Fibroblast of lung (primary cell): Measurements from ENCODE around the gene DLG2. TPM values are rescaled to one million over a fixed set of nuclear protein-coding genes. Genes with fewer than 3 reads are reported as not detected.
A peak's percentile ranks its signal among the peaks of the same experiment; 100 is the strongest.

ENCODE experiments used
- DNase-seq, 2 donors: peaks; one replicate each; pipeline versions ENCODE4 v3.0.0 to v3.0.0-alpha.2; 2010; ENCODE audit warnings: low read depth in 2 of 2
- H2AFZ ChIP-seq: 2 replicates; pipeline ENCODE4 v1.5.1; 2012; ENCODE audit warnings: low read length, control low read depth, inconsistent platforms
- H3K27ac ChIP-seq: 2 replicates; pipeline ENCODE4 v1.5.1; 2011; ENCODE audit warnings: low read length, control low read depth; ENCODE audit not compliant: insufficient read depth
- H3K27me3 ChIP-seq: 2 replicates; pipeline ENCODE4 v1.5.1; 2011; ENCODE audit warnings: mild to moderate bottlenecking, low read length; ENCODE audit not compliant: control insufficient read depth, insufficient read depth
- H3K36me3 ChIP-seq: 2 replicates; pipeline ENCODE4 v1.5.1; 2011; ENCODE audit warnings: low read length; ENCODE audit not compliant: control insufficient read depth, insufficient read depth
- H3K4me1 ChIP-seq: 2 replicates; pipeline ENCODE4 v1.5.1; 2011; ENCODE audit warnings: low read length; ENCODE audit not compliant: control insufficient read depth, insufficient read depth; ENCODE audit errors: extremely low read depth
- H3K4me2 ChIP-seq: 2 replicates; pipeline ENCODE4 v1.5.1; 2011; ENCODE audit warnings: low read length, control low read depth; ENCODE audit not compliant: insufficient read depth; ENCODE audit errors: extremely low read depth
- H3K4me3 ChIP-seq, 4 experiments: fragments of 200-600 bp in 1 of 4; sonication (generic) in 1 of 4; replicated peaks in 1 of 4; 2 replicates each; pipeline ENCODE4 v1.5.1; 2011 to 2016; ENCODE audit warnings: low read length in 4 of 4, low read depth in 3 of 4, mild to moderate bottlenecking in 3 of 4, control low read depth in 2 of 4, inconsistent platforms in 1 of 4, mixed read lengths in 1 of 4; ENCODE audit not compliant: insufficient read depth in 1 of 4; ENCODE audit errors: control extremely low read depth in 1 of 4
- H3K79me2 ChIP-seq: 2 replicates; pipeline ENCODE4 v1.5.1; 2012; ENCODE audit warnings: mild to moderate bottlenecking, low read length, inconsistent platforms; ENCODE audit not compliant: control insufficient read depth, insufficient read depth
- H3K9ac ChIP-seq: 2 replicates; pipeline ENCODE4 v1.5.1; 2011; ENCODE audit warnings: mild to moderate bottlenecking, low read length, control low read depth; ENCODE audit not compliant: insufficient read depth
- H3K9me3 ChIP-seq: 2 replicates; pipeline ENCODE4 v1.5.1; 2012; ENCODE audit warnings: low read depth, low read length; ENCODE audit not compliant: control insufficient read depth, insufficient read depth
- H4K20me1 ChIP-seq: 2 replicates; pipeline ENCODE4 v1.5.1; 2011; ENCODE audit warnings: low read length; ENCODE audit not compliant: control insufficient read depth, insufficient read depth; ENCODE audit errors: extremely low read depth
- CTCF ChIP-seq, 2 donors: IDR thresholded peaks in 1 of 2; conservative IDR thresholded peaks in 1 of 2; 1 replicate in 1 of 2; 2 replicates in 1 of 2; pipeline ENCODE4 v1.5.1; 2011 to 2012; ENCODE audit warnings: low read length in 2 of 2, control low read depth in 1 of 2, inconsistent platforms in 1 of 2, low read depth in 1 of 2, mild to moderate bottlenecking in 1 of 2
- EZH2 ChIP-seq: IDR thresholded peaks from 2 replicates; pipeline ENCODE4 v1.5.1; 2012; ENCODE audit warnings: low read length, control low read depth, mild to moderate bottlenecking; ENCODE audit errors: missing control alignments
- polyA plus RNA-seq, 2 donors: library from polyadenylated mRNA; depleted of rRNA in 1 of 2; stranded (reverse) in 1 of 2; unstranded in 1 of 2; fragments of >200 nt; gene quantifications; 2 replicates each; pipeline ENCODE4 v1.2.1, GENCODE V29; 2011 to 2012; ENCODE audit warnings: missing spikeins in 1 of 2
- total RNA-seq: library from RNA; depleted of rRNA; stranded (reverse); fragments of >200 nt; gene quantifications from 2 replicates; pipeline ENCODE4 v1.2.1, GENCODE V29; 2014

DLG2 gene
- total and polyA plus RNA-seq, 2 donors (not counting 1 experiment from before 2014, with no cell fraction given): 0.77 to 2.3 TPM

DNA sequence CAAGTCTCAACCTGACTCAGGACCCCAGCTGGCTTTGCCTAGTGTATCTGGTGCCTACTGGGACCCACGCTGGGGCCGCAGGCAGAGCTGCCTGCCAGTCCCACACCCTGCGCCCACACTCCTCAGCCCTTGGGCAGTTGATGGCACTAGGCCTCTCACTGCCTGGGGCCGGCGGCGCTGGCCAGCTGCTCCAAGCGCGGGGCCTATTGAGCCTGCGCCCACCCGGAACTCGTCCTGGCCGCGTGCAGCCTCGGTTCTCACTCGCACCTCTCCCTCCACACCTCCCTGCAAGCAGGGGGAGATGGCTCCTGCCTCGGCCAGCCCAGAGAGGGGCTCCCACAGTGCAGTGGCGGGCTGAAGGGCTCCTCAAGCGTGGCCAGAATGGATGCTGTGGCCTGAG lies 1432.4 kb downstream of the DLG2 start:
- Histone ChIP-seq H3K36me3 (no peaks in the 10 kb centered on the region), H3K79me2 (no peaks in the 10 kb centered on the region)

GRCh38 chr11:84193706-84194105 lies 1433.4 kb downstream of the DLG2 start:
- no peak overlapping the region for H3K4me3 ChIP-seq
- H4K20me1 ChIP-seq: no peaks in the 10 kb centered on the region
- no peak overlapping the region for H3K9ac ChIP-seq
- H2AFZ ChIP-seq: no peak overlapping the region
- H3K9me3 ChIP-seq: no peaks in the 10 kb centered on the region
- H3K27me3 ChIP-seq: no peaks in the 10 kb centered on the region
- no peak overlapping the region for H3K4me2 ChIP-seq
- DNase-seq: no peak
- no peaks in the 10 kb centered on the region for H3K4me1 ChIP-seq
- no peaks in the 10 kb centered on the region for H3K36me3 ChIP-seq
- TF ChIP-seq EZH2 (no peak), CTCF (conservative IDR thresholded peaks at IDR 0.05 in 1 of 2, IDR thresholded peaks at IDR 0.05 in 1 of 2; ENCODE audit: low read depth in 1 of 2, low read length in 2 of 2) (no peak)
- no peaks in the 10 kb centered on the region for H3K79me2 ChIP-seq
- no peak overlapping the region for H3K27ac ChIP-seq

More for the DNA sequence above, 1432.4 kb downstream of the DLG2 start:
- DNase-seq: no peak
- Histone ChIP-seq H2AFZ (no peak overlapping the region), H3K27ac (no peak overlapping the region), H3K4me3 (no peak overlapping the region), H3K27me3 (no peaks in the 10 kb centered on the region), H4K20me1 (no peaks in the 10 kb centered on the region), H3K4me1 (no peaks in the 10 kb centered on the region), H3K9ac (no peak overlapping the region), H3K4me2 (no peak overlapping the region), H3K9me3 (no peaks in the 10 kb centered on the region)
- TF ChIP-seq EZH2 (no peak), CTCF (conservative IDR thresholded peaks at IDR 0.05 in 1 of 2, IDR thresholded peaks at IDR 0.05 in 1 of 2; ENCODE audit: low read depth in 1 of 2, low read length in 2 of 2) (no peak)

GRCh38 chr11:84188521-84188920 lies 1438.6 kb downstream of the DLG2 start:
- Histone ChIP-seq H4K20me1 (no peaks in the 10 kb centered on the region), H3K79me2 (no peaks in the 10 kb centered on the region), H3K4me2 (no peak overlapping the region), H3K27ac (no peak overlapping the region), H3K9me3 (no peaks in the 10 kb centered on the region), H3K4me3 (no peak overlapping the region), H3K9ac (no peak overlapping the region), H3K36me3 (no peaks in the 10 kb centered on the region), H3K4me1 (no peaks in the 10 kb centered on the region), H3K27me3 (no peaks in the 10 kb centered on the region), H2AFZ (no peak overlapping the region)
- peak in 1 of 2 donors; percentile 1 for DNase-seq
- TF ChIP-seq EZH2 (no peak), CTCF (conservative IDR thresholded peaks at IDR 0.05 in 1 of 2, IDR thresholded peaks at IDR 0.05 in 1 of 2; ENCODE audit: low read depth in 1 of 2, low read length in 2 of 2) (no peak)
